GM19467 (cell line): ENCODE results near the gene PDCD2.
"Not testable (repeated sequence)": the region's sequence is repeated elsewhere in the genome, so short reads cannot be mapped to it uniquely, and the experiment has no call there.

Source experiments
- ATAC-seq: cut with Tn5 transposase; IDR thresholded peaks from one replicate; pipeline ENCODE4 v1.9.1; 2021; ENCODE audit warnings: mild to moderate bottlenecking, moderate library complexity; ENCODE audit not compliant: unreplicated experiment

Gene PDCD2

DNA sequence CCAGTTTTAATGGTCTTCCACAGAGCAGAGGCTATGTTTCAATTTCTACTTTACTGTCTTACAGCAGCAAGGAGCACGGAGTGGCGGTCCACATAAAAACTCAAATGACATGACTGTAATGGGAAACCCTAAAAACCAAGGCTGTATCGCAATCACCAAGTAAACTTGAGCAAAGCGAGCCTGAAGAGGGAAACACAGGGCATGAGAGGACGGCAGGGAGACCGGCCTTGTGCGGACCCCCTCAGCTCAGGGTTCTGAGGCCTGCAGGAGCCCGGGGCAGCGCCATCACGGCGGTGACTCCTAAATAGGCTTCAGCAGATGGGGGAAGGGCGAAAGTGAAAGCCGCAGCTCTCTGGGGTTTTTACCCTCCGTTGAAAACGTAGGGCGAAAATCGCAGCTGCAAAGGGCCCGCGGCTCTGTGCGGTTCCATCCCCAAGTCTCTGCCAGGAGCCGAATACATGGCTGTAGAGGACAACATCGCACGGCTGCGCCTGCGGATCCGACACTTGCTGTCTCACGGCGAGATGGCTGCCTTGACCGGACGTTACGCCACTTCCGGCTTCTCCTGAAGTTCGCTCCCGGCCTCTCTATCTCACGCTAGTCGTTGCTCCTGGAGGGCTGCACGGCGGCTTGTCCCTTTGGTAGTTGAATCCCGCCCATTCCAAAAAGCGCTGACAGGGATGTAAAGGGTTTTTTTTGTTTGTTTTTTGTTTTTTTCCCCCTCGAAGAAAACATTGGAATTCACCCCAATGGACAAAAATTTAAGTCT, 31.5 kb downstream of the PDCD2 start, which contains the start of gene PSMB1:
PSMB1 (minus strand) TSS at position 543 of the 769 bp plus-strand sequence; CDS start at position 478, 65 bp downstream.
- peak; percentile 53 for ATAC-seq

DNA sequence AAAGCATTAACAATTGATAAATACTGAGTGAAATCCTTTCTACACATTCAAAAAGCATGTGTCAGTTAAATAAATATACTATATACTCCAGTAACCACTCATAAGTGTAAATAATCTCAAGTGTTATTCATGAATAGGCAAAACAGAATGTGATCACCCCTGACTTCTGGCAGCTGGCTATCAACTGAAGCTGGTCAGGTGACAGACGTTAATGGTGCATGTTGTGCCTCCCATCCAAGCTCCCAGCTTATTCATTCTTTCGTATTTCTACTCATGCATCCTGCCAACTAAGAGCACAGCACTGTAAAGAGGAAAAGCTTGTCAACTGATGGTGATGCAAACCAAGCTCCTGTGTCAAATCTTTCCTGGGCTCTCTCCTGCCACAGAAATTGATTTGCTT, 39.0 kb downstream of the PDCD2 start:
- ATAC-seq: no peak

DNA sequence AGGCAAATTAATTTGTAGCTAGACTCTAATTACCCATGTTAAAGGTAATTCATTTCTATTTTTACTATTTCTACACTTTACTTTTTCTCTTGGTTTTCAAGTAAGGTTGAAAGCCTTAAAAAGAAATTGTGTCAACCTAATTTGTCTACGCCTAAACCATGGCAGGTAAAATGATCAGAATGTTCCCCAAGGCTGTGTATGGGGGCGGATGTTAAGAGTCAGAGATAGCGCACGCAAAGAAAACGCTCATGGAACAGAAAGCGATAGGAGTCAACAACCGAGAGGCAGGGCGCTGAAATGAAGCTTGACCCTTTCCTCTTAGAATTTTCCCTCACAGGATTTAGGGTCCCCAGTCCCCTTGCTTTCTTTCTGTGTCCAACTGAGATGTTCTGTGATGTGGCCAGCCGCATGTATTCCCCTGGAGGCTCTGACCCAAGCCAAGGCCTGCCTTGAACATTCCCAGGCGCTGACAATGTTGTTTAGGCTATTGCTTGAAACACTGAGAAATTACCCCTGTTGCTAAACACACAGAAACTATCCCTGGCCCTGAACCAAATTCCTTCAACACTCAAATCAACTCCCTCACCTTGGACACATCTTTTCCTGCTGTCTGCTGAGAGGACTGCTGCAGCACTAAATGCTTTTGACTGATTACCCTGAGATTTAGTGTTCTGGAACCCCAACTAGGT, 42.3 kb downstream of the PDCD2 start:
- no peak for ATAC-seq

DNA sequence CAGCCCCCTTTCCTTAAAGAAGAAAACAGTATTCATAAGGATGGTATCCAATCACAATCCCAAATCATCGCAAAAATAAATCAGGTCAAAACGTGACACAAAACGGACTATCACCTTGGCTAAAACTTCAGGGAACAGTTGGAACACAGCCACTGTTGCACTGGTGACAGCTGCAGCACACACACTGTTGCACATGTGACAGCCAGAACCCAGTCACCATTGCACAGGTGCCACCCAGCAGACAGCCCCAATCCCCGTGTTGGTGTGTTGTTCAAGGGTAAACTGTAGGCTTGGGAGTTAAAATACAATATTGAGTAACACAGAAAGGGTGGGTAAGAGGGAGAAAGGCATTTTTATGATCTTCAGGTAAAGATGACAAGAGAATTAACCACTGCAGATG, 47.1 kb downstream of the PDCD2 start:
- ATAC-seq: no peak

DNA sequence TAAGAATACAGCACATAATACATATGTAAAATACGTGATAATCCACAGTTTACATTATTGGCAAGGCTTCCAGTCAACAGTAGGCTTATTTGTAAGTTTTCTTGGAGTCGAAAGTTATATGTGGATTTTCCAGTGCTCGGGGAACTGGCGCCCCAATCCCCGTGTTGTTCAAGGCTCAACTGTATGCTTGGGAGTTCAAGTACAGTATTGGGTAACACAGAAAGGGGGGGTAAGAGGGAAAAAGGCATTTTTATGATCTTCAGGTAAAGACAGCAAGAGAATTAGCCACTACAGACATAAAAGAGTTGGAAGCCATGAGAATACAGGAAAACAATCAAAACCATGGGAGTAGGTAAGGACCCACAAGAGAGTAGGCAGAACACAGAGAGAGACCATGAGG, 47.8 kb downstream of the PDCD2 start:
- no peak for ATAC-seq

DNA sequence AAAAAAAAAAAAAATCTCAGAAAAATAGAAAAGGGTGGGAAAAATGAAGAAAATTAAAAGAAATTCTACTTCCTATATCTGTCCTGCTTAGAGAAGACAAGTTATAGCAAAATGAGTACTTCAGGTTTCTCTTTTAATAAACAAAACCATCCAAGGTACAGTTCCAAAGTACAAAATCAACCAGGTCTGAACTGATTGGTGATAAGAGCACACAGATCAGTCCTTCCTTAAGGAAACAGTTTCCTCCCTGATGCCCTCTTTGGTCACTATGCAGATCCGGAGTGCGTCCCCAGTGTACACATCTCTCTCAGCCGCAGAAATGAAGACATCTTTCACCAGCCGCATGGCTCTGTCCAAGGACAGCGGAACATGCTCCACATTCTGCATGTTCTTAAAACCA, 49.4 kb downstream of the PDCD2 start:
- ATAC-seq: no peak

DNA sequence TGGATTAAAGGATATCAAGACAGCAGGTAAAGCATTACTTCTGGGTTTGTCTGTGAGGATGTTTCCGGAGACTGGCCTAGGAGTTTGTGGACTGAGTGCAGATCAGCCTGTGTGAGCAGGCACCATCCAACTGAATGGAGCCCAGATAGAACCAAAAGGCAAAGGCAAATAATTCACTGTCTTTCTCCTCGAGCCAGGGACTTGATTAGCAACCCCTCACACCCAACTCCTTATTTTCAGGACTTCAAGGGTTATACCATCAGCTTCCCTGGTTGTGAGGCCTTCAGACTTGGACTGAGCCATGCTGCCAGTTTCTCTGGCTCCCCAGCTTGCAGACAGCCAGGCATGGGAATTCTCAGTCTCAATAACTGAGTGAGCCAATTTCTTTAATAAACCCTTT, 50.6 kb downstream of the PDCD2 start:
- no peak for ATAC-seq

DNA sequence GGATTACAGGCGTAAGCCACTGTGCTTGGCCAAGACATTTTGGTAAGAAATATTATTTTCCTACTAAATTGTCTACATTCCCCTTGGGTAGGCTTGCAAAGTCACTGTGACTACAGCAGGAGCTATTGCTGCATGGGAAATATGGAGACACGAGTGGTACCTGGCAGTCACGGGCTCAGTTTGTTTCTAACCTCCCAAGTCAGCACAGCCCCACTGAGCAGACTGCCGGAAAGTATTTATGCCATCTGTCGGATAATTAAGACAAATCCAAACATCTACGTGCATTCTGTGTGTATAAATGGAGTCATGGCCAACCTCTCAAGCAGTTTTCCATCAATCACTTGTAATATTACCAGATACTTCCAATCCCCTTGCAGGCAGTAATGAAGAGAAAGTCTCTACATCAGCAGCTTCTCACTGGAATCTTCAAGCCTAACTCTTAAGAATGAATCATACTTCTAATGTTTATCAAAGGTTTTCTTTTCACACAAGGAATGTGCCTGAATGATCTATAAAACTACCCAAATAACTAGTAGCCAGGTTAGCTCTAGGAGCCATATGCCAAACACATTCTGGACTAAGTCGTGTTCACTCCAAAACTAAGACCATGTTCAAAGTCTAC, 51.5 kb downstream of the PDCD2 start:
- no peak for ATAC-seq

- ATAC-seq: peak; percentile 78
These were observed 54.5 kb downstream of the PDCD2 start for GRCh38 chr6:170529839-170530469.

DNA sequence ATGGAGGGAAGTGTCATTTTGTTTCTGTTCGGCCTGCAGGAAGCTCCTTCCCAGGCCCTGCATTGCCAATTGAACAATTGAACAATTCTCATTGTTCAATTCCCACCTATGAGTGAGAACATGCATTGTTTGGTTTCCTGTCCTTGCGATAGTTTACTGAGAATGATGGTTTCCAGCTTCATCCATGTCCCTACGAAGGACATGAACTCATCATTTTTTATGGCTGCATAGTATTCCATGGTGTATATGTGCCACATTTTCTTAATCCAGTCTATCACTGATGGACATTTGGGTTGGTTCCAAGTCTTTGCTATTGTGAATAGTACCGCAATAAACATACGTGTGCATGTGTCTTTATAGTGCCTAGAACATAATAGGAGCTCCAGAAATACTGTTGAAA, 56.4 kb downstream of the PDCD2 start:
- not testable (repeated sequence) for ATAC-seq

DNA sequence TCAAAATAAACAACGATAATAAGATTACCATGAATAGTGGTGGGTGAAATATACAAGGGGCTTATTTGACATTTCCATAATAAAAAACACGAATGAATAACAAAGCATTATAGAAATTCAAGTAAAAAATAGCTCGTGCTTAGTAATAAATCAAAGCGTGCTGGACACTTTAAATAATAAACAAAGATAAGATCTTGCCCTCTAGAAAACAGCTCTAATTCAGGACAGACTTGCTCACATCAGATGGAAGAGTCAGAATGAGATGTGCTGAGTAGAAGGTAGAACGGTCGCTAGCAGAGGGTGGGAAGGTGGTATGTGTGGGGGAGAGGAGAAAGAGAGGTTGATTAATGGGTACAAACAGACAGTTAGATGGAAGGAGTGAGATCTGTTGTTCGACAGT, 58.6 kb downstream of the PDCD2 start:
- no peak for ATAC-seq
